ENCODE measurements around the gene SNX18.

SNX18 gene

GRCh38 chr5:54545796-54546195, 28.2 kb downstream of the SNX18 start:
- H3K27ac ChIP-seq (ENCODE audit: low read length), result no peak overlapping the region
- H3K9ac ChIP-seq (ENCODE audit: low read length), result no peak overlapping the region
- no peaks in the 10 kb centered on the region for H3K27me3 ChIP-seq (ENCODE audit: control insufficient read depth, insufficient read depth, low read length)
- H3K9me3 ChIP-seq (ENCODE audit: control insufficient read depth, low read depth, low read length), result no peaks in the 10 kb centered on the region
- H3K36me3 ChIP-seq (ENCODE audit: control insufficient read depth, low read depth, low read length), result no peaks in the 10 kb centered on the region
- no peaks in the 10 kb centered on the region for H3K4me1 ChIP-seq (ENCODE audit: control insufficient read depth, low read depth, low read length)
- no peak overlapping the region for H3K4me3 ChIP-seq (ENCODE audit: low read length)

DNA sequence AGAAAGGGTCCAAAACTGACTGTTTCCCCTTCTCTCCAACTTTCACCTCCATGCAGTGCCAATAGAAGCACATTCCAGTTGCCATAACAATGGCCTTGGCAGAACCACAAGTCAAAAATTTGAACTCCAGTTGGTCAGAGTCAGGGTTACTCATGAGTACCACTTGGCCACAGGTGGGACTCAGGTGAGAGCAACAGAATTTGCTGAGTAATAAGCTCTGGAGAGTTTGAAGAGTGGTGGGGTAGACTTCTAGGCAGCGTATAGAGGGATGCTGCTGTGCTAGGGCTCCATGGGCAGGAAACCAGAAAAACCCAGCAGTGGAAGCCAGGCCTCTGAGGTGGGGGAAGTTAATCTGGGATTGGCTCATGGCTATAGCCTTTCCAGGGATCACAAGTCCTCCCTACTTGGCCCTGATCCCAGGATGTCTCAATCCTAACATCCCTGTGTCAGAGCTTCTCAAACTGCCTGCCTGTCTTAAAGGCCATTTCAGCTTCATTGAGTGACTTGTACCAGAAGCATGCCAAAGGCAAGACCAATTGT, 30.2 kb downstream of the SNX18 start:
- Histone ChIP-seq H3K27ac (ENCODE audit: low read length) (no peak overlapping the region), H3K4me3 (ENCODE audit: low read length) (no peak overlapping the region), H3K4me1 (ENCODE audit: control insufficient read depth, low read depth, low read length) (no peaks in the 10 kb centered on the region), H3K9me3 (ENCODE audit: control insufficient read depth, low read depth, low read length) (no peaks in the 10 kb centered on the region), H3K9ac (ENCODE audit: low read length) (no peak overlapping the region), H3K36me3 (ENCODE audit: control insufficient read depth, low read depth, low read length) (no peaks in the 10 kb centered on the region), H3K27me3 (ENCODE audit: control insufficient read depth, insufficient read depth, low read length) (no peaks in the 10 kb centered on the region)

GRCh38 chr5:54548565-54548964, 31.0 kb downstream of the SNX18 start:
- no peaks in the 10 kb centered on the region for H3K36me3 ChIP-seq (ENCODE audit: control insufficient read depth, low read depth, low read length)
- no peaks in the 10 kb centered on the region for H3K27me3 ChIP-seq (ENCODE audit: control insufficient read depth, insufficient read depth, low read length)
- no peak overlapping the region for H3K27ac ChIP-seq (ENCODE audit: low read length)
- no peak overlapping the region for H3K4me3 ChIP-seq (ENCODE audit: low read length)
- no peaks in the 10 kb centered on the region for H3K9me3 ChIP-seq (ENCODE audit: control insufficient read depth, low read depth, low read length)
- H3K9ac ChIP-seq (ENCODE audit: low read length), result no peak overlapping the region
- H3K4me1 ChIP-seq (ENCODE audit: control insufficient read depth, low read depth, low read length), result no peaks in the 10 kb centered on the region

- Histone ChIP-seq H3K27me3 (ENCODE audit: control insufficient read depth, insufficient read depth, low read length) (no peaks in the 10 kb centered on the region), H3K9ac (ENCODE audit: low read length) (no peak overlapping the region), H3K36me3 (ENCODE audit: control insufficient read depth, low read depth, low read length) (no peaks in the 10 kb centered on the region), H3K4me3 (ENCODE audit: low read length) (no peak overlapping the region), H3K4me1 (ENCODE audit: control insufficient read depth, low read depth, low read length) (no peaks in the 10 kb centered on the region), H3K27ac (ENCODE audit: low read length) (no peak overlapping the region), H3K9me3 (ENCODE audit: control insufficient read depth, low read depth, low read length) (no peaks in the 10 kb centered on the region)
Measured at GRCh38 chr5:54551292-54551691, 33.7 kb downstream of the SNX18 start.

- no peaks in the 10 kb centered on the region for H3K36me3 ChIP-seq (ENCODE audit: control insufficient read depth, low read depth, low read length)
- no peak overlapping the region for H3K4me3 ChIP-seq (ENCODE audit: low read length)
- no peaks in the 10 kb centered on the region for H3K9me3 ChIP-seq (ENCODE audit: control insufficient read depth, low read depth, low read length)
- H3K27ac ChIP-seq (ENCODE audit: low read length), result no peak overlapping the region
- no peaks in the 10 kb centered on the region for H3K4me1 ChIP-seq (ENCODE audit: control insufficient read depth, low read depth, low read length)
- H3K27me3 ChIP-seq (ENCODE audit: control insufficient read depth, insufficient read depth, low read length), result no peaks in the 10 kb centered on the region
- H3K9ac ChIP-seq (ENCODE audit: low read length), result no peak overlapping the region
Measured at GRCh38 chr5:54551926-54552325, 34.4 kb downstream of the SNX18 start.

DNA sequence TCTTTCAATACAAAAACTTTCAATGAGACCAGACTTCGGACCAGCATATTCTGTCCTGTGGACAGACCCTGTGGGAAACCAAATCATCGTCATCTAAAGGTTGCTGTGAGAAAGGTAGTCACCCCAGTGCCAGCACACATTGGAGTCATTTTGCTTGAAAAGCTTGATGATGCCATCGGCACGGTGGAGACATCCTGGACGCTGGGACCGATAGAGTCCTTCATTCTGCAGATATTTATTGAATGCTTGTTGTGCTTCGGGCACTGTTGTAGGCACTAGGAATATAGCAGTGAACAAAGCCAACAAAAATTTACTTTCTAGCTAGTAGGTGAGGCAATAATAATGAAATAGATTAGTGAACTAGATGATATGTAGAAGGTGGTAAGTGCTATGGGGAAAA, 34.9 kb downstream of the SNX18 start:
- H3K9me3 ChIP-seq (ENCODE audit: control insufficient read depth, low read depth, low read length), result no peaks in the 10 kb centered on the region
- H3K4me1 ChIP-seq (ENCODE audit: control insufficient read depth, low read depth, low read length), result no peaks in the 10 kb centered on the region
- H3K4me3 ChIP-seq (ENCODE audit: low read length), result no peak overlapping the region
- no peak overlapping the region for H3K9ac ChIP-seq (ENCODE audit: low read length)
- no peaks in the 10 kb centered on the region for H3K27me3 ChIP-seq (ENCODE audit: control insufficient read depth, insufficient read depth, low read length)
- H3K27ac ChIP-seq (ENCODE audit: low read length), result no peak overlapping the region
- H3K36me3 ChIP-seq (ENCODE audit: control insufficient read depth, low read depth, low read length), result no peaks in the 10 kb centered on the region

DNA sequence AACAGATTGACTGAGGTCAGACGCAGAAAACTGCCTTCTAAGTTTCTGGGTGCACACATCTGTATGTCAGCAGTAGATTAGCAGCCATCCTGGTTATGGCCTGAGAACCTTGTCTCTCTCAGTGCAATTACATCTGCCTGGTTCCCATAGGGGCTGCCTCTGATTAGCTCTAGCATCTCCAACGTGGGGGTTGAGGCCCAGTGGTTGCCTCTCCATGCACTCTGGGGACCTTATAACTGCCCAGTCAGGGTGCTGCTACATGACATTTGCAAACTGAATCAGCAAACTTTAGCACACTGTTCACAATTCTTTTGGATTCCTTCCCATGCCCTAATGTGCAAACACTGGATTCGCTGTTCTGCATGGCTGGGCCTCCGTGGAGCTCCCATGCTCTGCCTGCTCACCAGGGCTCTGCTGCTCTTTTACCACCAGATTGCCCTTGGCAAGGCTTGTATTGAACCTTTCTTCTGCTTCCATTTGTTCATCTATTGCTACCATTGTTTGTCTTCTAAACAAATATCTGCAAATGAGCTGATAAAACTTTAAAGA, 36.2 kb downstream of the SNX18 start:
- no peaks in the 10 kb centered on the region for H3K27me3 ChIP-seq (ENCODE audit: control insufficient read depth, insufficient read depth, low read length)
- no peaks in the 10 kb centered on the region for H3K9me3 ChIP-seq (ENCODE audit: control insufficient read depth, low read depth, low read length)
- H3K36me3 ChIP-seq (ENCODE audit: control insufficient read depth, low read depth, low read length), result no peaks in the 10 kb centered on the region

GRCh38 chr5:54556141-54556540, 38.6 kb downstream of the SNX18 start:
- no peaks in the 10 kb centered on the region for H3K4me1 ChIP-seq (ENCODE audit: control insufficient read depth, low read depth, low read length)
- no peaks in the 10 kb centered on the region for H3K27me3 ChIP-seq (ENCODE audit: control insufficient read depth, insufficient read depth, low read length)
- no peak overlapping the region for H3K27ac ChIP-seq (ENCODE audit: low read length)
- no peaks in the 10 kb centered on the region for H3K9me3 ChIP-seq (ENCODE audit: control insufficient read depth, low read depth, low read length)
- no peak overlapping the region for H3K9ac ChIP-seq (ENCODE audit: low read length)
- H3K4me3 ChIP-seq (ENCODE audit: low read length), result no peak overlapping the region
- H3K36me3 ChIP-seq (ENCODE audit: control insufficient read depth, low read depth, low read length), result no peaks in the 10 kb centered on the region

More for the DNA sequence above, 36.2 kb downstream of the SNX18 start:
- Histone ChIP-seq H3K27ac (ENCODE audit: low read length) (no peak overlapping the region), H3K9ac (ENCODE audit: low read length) (no peak overlapping the region), H3K4me1 (ENCODE audit: control insufficient read depth, low read depth, low read length) (no peaks in the 10 kb centered on the region), H3K4me3 (ENCODE audit: low read length) (no peak overlapping the region)

DNA sequence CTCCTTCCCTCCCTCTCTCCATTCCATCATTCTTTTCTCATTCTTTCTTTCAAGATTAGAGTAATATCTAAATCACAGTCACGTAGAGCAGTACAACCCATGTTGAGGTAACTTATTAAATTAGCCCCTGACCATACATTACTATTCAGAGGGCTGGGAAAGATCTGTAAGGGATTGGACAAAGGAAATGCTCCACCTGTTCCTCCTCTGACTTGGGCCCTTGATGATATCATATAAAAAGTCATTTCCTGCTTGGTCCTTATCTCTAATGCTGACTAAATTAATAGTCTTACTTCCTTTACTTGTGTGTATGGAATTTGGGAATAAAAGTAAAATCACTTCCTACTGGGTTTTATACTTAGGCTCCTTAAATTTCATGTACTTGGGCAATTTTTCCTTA, 40.8 kb downstream of the SNX18 start:
- Histone ChIP-seq H3K4me1 (ENCODE audit: control insufficient read depth, low read depth, low read length) (no peaks in the 10 kb centered on the region), H3K9me3 (ENCODE audit: control insufficient read depth, low read depth, low read length) (no peaks in the 10 kb centered on the region), H3K9ac (ENCODE audit: low read length) (no peak overlapping the region), H3K36me3 (ENCODE audit: control insufficient read depth, low read depth, low read length) (no peaks in the 10 kb centered on the region), H3K27ac (ENCODE audit: low read length) (no peak overlapping the region), H3K27me3 (ENCODE audit: control insufficient read depth, insufficient read depth, low read length) (no peaks in the 10 kb centered on the region), H3K4me3 (ENCODE audit: low read length) (no peak overlapping the region)

GRCh38 chr5:54561651-54562050, 44.1 kb downstream of the SNX18 start:
- no peaks in the 10 kb centered on the region for H3K9me3 ChIP-seq (ENCODE audit: control insufficient read depth, low read depth, low read length)
- no peaks in the 10 kb centered on the region for H3K27me3 ChIP-seq (ENCODE audit: control insufficient read depth, insufficient read depth, low read length)
- no peak overlapping the region for H3K27ac ChIP-seq (ENCODE audit: low read length)
- no peak overlapping the region for H3K4me3 ChIP-seq (ENCODE audit: low read length)
- no peaks in the 10 kb centered on the region for H3K36me3 ChIP-seq (ENCODE audit: control insufficient read depth, low read depth, low read length)
- no peak overlapping the region for H3K9ac ChIP-seq (ENCODE audit: low read length)
- H3K4me1 ChIP-seq (ENCODE audit: control insufficient read depth, low read depth, low read length), result no peaks in the 10 kb centered on the region

- Histone ChIP-seq H3K9ac (ENCODE audit: low read length) (no peak overlapping the region), H3K36me3 (ENCODE audit: control insufficient read depth, low read depth, low read length) (no peaks in the 10 kb centered on the region), H3K4me3 (ENCODE audit: low read length) (no peak overlapping the region), H3K27ac (ENCODE audit: low read length) (no peak overlapping the region), H3K27me3 (ENCODE audit: control insufficient read depth, insufficient read depth, low read length) (no peaks in the 10 kb centered on the region), H3K4me1 (ENCODE audit: control insufficient read depth, low read depth, low read length) (no peaks in the 10 kb centered on the region), H3K9me3 (ENCODE audit: control insufficient read depth, low read depth, low read length) (no peaks in the 10 kb centered on the region)
Measured at GRCh38 chr5:54563083-54563761, 45.7 kb downstream of the SNX18 start.

DNA sequence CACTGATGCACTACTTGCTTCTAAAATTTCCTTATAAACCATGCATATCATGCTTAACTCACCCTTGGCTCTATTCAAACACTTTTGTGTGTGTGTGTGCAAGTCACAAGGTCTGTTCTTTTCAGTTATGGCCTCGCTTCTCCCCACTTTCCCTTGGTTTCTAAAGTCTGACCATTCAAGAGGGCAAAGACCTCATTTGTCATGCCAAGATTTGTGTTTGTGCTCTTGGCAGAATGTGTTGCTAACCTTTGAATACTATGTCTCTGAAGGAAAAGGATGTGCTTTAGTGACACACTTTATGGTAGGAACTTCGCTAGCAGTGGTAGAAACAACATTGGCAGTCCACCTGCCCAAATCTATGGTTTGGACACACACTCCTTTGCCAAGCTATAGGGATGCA, 50.4 kb downstream of the SNX18 start:
- Histone ChIP-seq H3K9ac (ENCODE audit: low read length) (no peak overlapping the region), H3K36me3 (ENCODE audit: control insufficient read depth, low read depth, low read length) (no peaks in the 10 kb centered on the region), H3K4me3 (ENCODE audit: low read length) (no peak overlapping the region), H3K27ac (ENCODE audit: low read length) (no peak overlapping the region), H3K27me3 (ENCODE audit: control insufficient read depth, insufficient read depth, low read length) (no peaks in the 10 kb centered on the region), H3K9me3 (ENCODE audit: control insufficient read depth, low read depth, low read length) (no peaks in the 10 kb centered on the region), H3K4me1 (ENCODE audit: control insufficient read depth, low read depth, low read length) (no peaks in the 10 kb centered on the region)

Data from iPS-18a (cell line).